Midbrain (tissue), 1 donor: Measurements from ENCODE around the gene C1QTNF1.

Source experiments
- DNase-seq: peaks from one replicate; lab custom pipeline; 2025; lab: John Stamatoyannopoulos, UW

Gene C1QTNF1, protein sequence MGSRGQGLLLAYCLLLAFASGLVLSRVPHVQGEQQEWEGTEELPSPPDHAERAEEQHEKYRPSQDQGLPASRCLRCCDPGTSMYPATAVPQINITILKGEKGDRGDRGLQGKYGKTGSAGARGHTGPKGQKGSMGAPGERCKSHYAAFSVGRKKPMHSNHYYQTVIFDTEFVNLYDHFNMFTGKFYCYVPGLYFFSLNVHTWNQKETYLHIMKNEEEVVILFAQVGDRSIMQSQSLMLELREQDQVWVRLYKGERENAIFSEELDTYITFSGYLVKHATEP

GRCh38 chr17:79023886-79024771 lies at the start of gene C1QTNF1:
Gene C1QTNF1 (plus strand): TSS chr17:79024169. CDS start chr17:79043969, 19,800 bp downstream.
- no peak for DNase-seq

- DNase-seq = peak; percentile 35
Observed at GRCh38 chr17:78974635-78975591, 49.1 kb upstream of the C1QTNF1 start.

DNA sequence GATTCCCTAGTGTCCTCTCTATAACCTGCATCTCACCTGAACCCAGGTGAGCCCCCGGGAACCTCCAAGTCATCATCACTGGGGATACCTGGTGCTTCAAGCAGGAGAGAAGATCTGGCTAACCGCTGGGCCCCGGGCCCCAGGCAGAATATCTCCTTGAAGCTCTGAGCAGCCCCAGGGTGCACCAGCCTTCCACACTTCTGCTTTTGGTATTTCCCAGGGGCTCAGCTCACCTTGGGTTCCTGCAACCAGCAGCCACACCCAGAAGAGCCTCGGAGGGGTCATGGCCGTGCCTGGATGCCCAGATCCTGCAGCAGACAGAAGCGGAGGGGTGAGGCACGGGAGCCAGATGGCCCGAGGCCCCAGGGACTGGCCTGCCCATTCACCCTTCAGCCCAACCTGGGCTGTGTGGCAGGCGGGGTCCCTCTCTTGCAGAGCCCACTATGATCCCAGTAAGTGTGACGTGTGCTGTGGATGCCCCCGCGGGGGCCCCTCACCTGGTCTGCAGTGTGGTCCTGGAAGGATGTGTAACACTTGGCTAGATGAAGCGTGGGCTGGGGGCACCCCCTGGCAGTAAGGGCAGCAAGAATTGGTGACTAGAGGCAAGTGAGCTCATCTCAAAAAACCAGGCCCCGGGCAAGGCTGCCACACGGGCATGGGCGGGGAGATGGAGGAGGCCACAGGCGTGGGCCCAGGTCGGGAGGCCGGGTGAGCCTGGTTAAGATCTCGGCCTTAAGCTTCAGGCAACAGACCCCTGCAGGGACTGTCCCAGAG lies 46.9 kb upstream of the C1QTNF1 start:
- no peak for DNase-seq

- no peak for DNase-seq
Observed at GRCh38 chr17:78977681-78977943, 46.4 kb upstream of the C1QTNF1 start.

DNA sequence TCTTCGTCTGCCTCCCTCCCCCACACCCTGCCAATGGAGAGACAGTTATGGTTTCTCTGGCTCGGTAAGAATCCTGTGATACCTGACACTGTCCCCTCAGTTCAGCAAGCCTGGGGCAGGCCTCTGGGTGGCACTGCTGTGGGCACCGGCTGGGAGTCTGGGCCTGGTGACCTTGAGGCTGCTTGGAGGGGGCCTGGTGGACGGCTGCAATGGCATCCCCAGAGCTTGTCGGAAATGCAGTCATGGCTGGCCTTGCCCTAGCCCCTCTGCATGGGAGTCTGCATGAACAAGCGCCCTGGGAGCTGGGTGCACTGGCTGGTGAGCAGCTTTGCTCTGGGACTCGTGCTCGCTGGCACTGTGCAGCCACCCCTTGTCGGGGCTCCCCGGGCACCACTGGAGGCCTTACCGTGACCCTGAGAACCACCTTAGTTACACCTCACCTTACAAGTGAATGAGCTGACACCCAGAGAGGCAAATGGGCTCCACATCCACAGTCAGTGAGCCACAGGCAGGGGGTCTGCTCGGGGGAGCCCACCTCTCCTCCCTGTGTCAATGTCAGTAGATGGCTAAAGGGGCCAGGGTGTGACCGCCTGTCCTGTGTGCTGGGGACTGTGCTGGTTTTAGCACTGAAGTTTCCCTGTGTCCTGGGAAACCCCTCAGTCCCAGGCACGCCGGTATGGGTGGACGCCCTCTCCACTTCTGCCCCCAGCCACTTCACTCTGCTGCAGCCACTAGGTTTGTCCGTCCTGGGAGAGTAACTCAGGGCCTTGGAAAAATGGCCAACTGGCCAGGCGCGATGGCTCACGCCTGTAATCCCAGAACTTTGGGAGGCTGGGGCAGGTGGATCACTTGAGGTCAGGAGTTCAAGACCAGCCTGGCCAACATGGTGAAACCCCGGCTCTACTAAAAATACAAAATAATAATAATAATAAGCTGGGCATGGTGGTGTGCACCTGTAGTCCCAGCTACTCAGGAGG lies 45.7 kb upstream of the C1QTNF1 start:
- DNase-seq = no peak

DNA sequence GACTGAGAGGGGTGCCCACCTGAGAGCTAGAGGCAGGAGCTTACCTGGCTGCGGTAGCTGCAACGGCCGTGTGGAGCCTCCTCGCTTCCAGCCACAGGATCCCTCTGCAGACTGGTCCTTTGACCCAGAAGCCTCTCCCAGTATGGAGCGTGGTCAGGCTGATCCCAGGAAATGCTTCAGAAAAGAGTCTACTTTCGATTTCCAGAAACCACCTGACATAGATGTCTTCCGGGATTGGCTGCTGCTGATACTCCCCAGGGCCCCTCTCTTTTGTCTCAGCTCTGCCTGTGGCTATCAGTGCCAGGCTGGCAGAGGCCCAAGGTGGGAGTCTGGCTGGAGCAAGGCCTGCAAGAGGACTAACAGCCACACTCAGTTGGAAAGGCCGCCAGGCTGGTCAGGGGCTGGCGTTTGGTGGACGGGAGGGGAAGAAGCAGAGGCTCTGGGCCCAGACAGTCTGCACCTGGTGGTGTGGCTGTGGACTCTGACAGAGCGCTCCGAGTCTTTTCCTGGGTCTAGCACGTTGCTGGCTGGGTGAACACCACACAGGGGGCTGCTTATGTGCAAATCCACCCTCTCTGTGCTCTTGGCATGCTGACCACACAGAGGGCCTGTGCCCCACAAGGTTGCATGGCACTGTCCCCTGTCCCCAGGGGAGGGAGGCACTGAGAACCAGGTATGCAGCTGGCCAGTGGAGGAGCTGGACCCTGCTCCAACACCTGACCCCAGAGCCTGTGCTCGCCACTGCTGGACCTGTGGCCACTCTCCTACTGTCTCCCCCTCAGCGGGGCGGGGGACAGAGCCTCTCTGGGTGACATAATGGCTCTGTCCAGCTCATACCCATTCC lies 44.0 kb upstream of the C1QTNF1 start, which contains the start of gene LGALS3BP:
Gene LGALS3BP (minus strand): TSS at position 144 of the 844 bp plus-strand sequence. CDS start 2,732 bp downstream, outside the sequence.
- peak; percentile 88 for DNase-seq

GRCh38 chr17:78980624-78980972 lies 43.4 kb upstream of the C1QTNF1 start:
- DNase-seq = no peak

- DNase-seq = no peak
Observed at GRCh38 chr17:78981010-78981888, 42.7 kb upstream of the C1QTNF1 start.

DNA sequence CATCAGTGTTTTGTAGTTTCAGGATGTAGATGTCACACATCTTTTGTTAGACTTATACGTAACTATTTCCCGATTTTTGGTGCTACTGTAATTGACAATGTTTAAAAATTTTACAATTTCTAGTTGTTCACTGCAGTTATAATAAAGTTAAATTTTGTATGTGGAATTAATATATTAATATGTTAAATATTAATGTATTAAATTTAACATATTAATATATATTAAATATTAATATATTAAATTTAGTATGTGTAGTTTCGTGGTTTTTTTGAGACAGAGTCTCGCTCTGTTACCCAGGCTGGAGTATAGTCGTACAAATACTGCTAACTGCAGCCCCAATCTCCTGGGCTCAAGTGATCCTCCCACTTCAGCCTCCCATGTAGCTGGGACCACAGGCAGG lies 38.6 kb upstream of the C1QTNF1 start:
- no peak for DNase-seq

DNA sequence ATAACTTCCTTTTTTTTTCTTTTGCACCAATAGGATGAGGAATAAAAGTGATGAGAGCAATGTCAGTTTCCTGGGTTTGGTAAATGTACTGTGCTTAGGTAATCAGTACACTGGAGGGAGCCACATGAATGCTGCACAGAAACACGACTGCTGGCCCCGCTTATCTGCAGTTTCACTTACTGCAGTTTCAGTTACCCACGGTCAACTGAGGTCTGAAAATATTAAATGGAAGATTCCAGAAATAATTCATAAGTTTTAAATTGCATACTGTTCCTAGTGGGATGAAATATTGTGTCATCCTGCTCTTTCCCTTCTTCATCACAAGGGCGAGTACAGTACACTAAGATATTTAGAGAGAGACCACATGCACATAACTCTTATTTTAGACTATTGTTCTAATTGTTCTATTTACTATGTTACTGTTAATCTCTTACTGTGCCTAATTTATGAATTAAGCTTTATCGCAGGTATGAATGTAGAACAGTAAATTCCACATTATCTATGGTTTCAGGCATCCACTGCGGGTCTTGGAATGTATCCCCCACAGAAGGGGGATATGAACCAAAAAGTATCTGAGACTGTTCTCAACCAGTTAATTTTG lies 37.8 kb upstream of the C1QTNF1 start:
- DNase-seq = no peak

- DNase-seq = no peak
Observed at GRCh38 chr17:78986649-78987328, 37.2 kb upstream of the C1QTNF1 start.

DNA sequence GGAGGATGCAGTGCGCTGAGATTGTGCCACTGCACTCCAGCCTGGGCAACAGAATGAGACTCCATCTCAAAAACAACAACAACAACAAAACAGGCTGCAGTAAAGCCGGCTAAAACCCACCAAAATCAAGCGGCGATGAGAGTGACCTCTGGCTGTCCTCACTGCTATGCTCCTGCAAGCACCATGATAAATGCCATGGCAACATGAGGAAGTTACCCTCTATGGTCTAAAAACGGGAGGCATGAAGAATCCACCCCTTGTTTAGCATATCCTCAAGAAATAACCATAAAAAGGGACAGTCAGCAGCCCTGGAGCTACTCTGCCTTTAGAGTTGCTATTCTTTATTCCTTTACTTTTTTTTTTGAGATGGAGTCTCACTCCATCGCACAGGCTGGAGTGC lies 35.8 kb upstream of the C1QTNF1 start:
- DNase-seq = no peak

GRCh38 chr17:78990349-78991016 lies 33.5 kb upstream of the C1QTNF1 start:
- DNase-seq = no peak

- DNase-seq = no peak
Observed at GRCh38 chr17:78991017-78991738, 32.8 kb upstream of the C1QTNF1 start.

GRCh38 chr17:78991906-78992532 lies 31.9 kb upstream of the C1QTNF1 start:
- no peak for DNase-seq
